WTC11 (cell line): Measurements from ENCODE around the gene UGT3A2. TPM values are rescaled to one million over a fixed set of nuclear protein-coding genes. Genes with fewer than 3 reads are reported as not detected.

Source experiments
- ATAC-seq: fragments of 200-7000 bp; cut with Tn5 transposase; 2 replicates; pipeline ENCODE4 v1.10.0; 2021; ENCODE audit warnings: mild to moderate bottlenecking, moderate library complexity
- CTCF ChIA-PET: fragments of 300-600 bp; sonication (Branson Sonifier 250); formaldehyde crosslinking; loops from one replicate; lab custom pipeline; 2021; ENCODE audit warnings: antibody characterized with exemption; lab: Charles Lee
- POLR2A ChIA-PET: fragments of 350-600 bp; sonication (Branson Sonifier 250); formaldehyde crosslinking; loops from one replicate; lab custom pipeline; 2021; ENCODE audit warnings: antibody characterized with exemption; lab: Charles Lee
- DNase-seq: peaks from one replicate; pipeline ENCODE4 v3.0.0; 2021; ENCODE audit warnings: low spot score
- H3K27ac Mint-ChIP-seq: 2 replicates; pipeline ENCODE4 v1.8.0; 2021; ENCODE audit warnings: mixed read lengths
- H3K27me3 Mint-ChIP-seq: 2 replicates; pipeline ENCODE4 v1.8.0; 2021; ENCODE audit warnings: low read depth, mild to moderate bottlenecking, moderate library complexity, mixed read lengths
- H3K36me3 Mint-ChIP-seq: 2 replicates; pipeline ENCODE4 v1.8.0; 2021; ENCODE audit warnings: mixed read lengths
- H3K4me1 Mint-ChIP-seq: 2 replicates; pipeline ENCODE4 v1.8.0; 2022; ENCODE audit warnings: mixed read lengths
- H3K4me3 Mint-ChIP-seq: 2 replicates; pipeline ENCODE4 v1.8.0; 2021; ENCODE audit warnings: mild to moderate bottlenecking, moderate library complexity, mixed read lengths
- H3K9me3 Mint-ChIP-seq: 2 replicates; pipeline ENCODE4 v1.8.0; 2021; ENCODE audit warnings: mixed read lengths
- CBFB ChIP-seq: sonication (generic); formaldehyde crosslinking; IDR thresholded peaks from 2 replicates; pipeline ENCODE4 v1.8.1; 2022; ENCODE audit warnings: mild to moderate bottlenecking, low read depth, missing genetic modification reagents
- JUN ChIP-seq: sonication (generic); formaldehyde crosslinking; IDR thresholded peaks from 2 replicates; pipeline ENCODE4 v1.8.0; 2023; ENCODE audit warnings: mild to moderate bottlenecking, missing genetic modification reagents
- MXD4 ChIP-seq: fragments of 250-450 bp; sonication (Bioruptor Pico); IDR thresholded peaks from 2 replicates; pipeline ENCODE4 v1.8.0; 2021; ENCODE audit warnings: mild to moderate bottlenecking, moderate library complexity, borderline replicate concordance
- NFATC4 ChIP-seq: fragments of 250-450 bp; sonication (Bioruptor Pico); IDR thresholded peaks from 2 replicates; pipeline ENCODE4 v1.9.0; 2021; ENCODE audit warnings: mild to moderate bottlenecking
- NFYB ChIP-seq: sonication (generic); formaldehyde crosslinking; conservative IDR thresholded peaks from 2 replicates; pipeline ENCODE4 v1.8.0; 2022; ENCODE audit warnings: low read depth, missing genetic modification reagents
- RORB ChIP-seq: fragments of 250-450 bp; sonication (Bioruptor Pico); IDR thresholded peaks from 2 replicates; pipeline ENCODE4 v1.9.0; 2021; ENCODE audit warnings: mild to moderate bottlenecking
- SMAD3 ChIP-seq: sonication (generic); formaldehyde crosslinking; IDR thresholded peaks from 2 replicates; pipeline ENCODE4 v1.8.0; 2022; ENCODE audit warnings: missing genetic modification reagents, mild to moderate bottlenecking, borderline replicate concordance
- TCF7 ChIP-seq: sonication (generic); formaldehyde crosslinking; IDR thresholded peaks from 2 replicates; pipeline ENCODE4 v1.8.0; 2022; ENCODE audit warnings: mild to moderate bottlenecking, low read depth, missing genetic modification reagents, moderate library complexity
- ZBTB21 ChIP-seq: sonication (generic); formaldehyde crosslinking; IDR thresholded peaks from 2 replicates; pipeline ENCODE4 v1.8.1; 2023; ENCODE audit warnings: mild to moderate bottlenecking, missing genetic modification reagents, borderline replicate concordance
- ZNF263 ChIP-seq: sonication (generic); formaldehyde crosslinking; IDR thresholded peaks from 2 replicates; pipeline ENCODE4 v1.8.1; 2022; ENCODE audit warnings: low read depth, mild to moderate bottlenecking, moderate library complexity, missing genetic modification reagents
- total RNA-seq: library from RNA; stranded (reverse); gene quantifications from 3 replicates; pipeline ENCODE4 v1.2.3, GENCODE V29; 2021
- TF ChIP-seq, protein P1 (sequence below): fragments of 250-450 bp; sonication (Bioruptor Pico); IDR thresholded peaks from 2 replicates; pipeline ENCODE4 v1.9.0; 2021; ENCODE audit warnings: mild to moderate bottlenecking, borderline replicate concordance
- TF ChIP-seq, protein P2 (sequence below): sonication (generic); formaldehyde crosslinking; conservative IDR thresholded peaks from 2 replicates; pipeline ENCODE4 v1.8.1; 2023; ENCODE audit warnings: mild to moderate bottlenecking, low read depth, missing genetic modification reagents, moderate library complexity
- TF ChIP-seq, protein P3 (sequence below): sonication (generic); formaldehyde crosslinking; IDR thresholded peaks from 2 replicates; pipeline ENCODE4 v1.8.0; 2023; ENCODE audit warnings: mild to moderate bottlenecking, missing genetic modification reagents
- TF ChIP-seq, protein P4 (sequence below): sonication (generic); formaldehyde crosslinking; IDR thresholded peaks from 2 replicates; pipeline ENCODE4 v1.8.0; 2022; ENCODE audit warnings: mild to moderate bottlenecking, missing genetic modification reagents
- TF ChIP-seq, protein P5 (sequence below): sonication (generic); formaldehyde crosslinking; IDR thresholded peaks from 2 replicates; pipeline ENCODE4 v1.8.1; 2023; ENCODE audit warnings: mild to moderate bottlenecking, missing genetic modification reagents, moderate library complexity
- TF ChIP-seq, protein P6 (sequence below): fragments of 250-450 bp; sonication (Bioruptor Pico); IDR thresholded peaks from 2 replicates; pipeline ENCODE4 v2.1.2; 2022; ENCODE audit warnings: mild to moderate bottlenecking, moderate library complexity
- TF ChIP-seq, protein P7 (sequence below): sonication (generic); formaldehyde crosslinking; IDR thresholded peaks from 2 replicates; pipeline ENCODE4 v1.8.0; 2022; ENCODE audit warnings: mild to moderate bottlenecking, missing genetic modification reagents
- TF ChIP-seq, protein P8 (sequence below): sonication (generic); formaldehyde crosslinking; IDR thresholded peaks from 2 replicates; pipeline ENCODE4 v1.8.1; 2023; ENCODE audit warnings: mild to moderate bottlenecking, moderate library complexity, missing genetic modification reagents

Gene UGT3A2
- total RNA-seq, 1 experiment from 2014 or later, result 13.6 TPM

DNA sequence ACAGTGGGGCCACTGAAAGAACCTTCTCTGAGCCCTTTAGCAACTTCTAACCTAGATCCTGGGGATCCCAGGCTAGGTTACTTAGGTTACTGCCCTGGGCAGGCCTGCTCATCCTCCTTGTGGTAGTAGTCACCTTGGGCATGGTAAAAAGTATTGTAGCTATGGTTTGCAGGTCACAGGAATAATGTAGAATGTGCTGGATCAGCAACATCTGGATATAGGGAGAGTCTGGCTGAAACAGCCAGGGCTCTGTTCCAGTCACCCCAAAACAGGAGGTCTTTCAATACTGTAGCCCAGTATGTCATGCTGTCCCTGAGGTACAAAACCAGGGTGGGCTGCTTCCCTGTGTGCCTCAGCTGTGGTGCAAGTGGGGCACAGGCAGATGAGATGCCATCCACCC lies 33.6 kb downstream of the UGT3A2 start (continued):
- TF ChIP-seq, protein P1, sequence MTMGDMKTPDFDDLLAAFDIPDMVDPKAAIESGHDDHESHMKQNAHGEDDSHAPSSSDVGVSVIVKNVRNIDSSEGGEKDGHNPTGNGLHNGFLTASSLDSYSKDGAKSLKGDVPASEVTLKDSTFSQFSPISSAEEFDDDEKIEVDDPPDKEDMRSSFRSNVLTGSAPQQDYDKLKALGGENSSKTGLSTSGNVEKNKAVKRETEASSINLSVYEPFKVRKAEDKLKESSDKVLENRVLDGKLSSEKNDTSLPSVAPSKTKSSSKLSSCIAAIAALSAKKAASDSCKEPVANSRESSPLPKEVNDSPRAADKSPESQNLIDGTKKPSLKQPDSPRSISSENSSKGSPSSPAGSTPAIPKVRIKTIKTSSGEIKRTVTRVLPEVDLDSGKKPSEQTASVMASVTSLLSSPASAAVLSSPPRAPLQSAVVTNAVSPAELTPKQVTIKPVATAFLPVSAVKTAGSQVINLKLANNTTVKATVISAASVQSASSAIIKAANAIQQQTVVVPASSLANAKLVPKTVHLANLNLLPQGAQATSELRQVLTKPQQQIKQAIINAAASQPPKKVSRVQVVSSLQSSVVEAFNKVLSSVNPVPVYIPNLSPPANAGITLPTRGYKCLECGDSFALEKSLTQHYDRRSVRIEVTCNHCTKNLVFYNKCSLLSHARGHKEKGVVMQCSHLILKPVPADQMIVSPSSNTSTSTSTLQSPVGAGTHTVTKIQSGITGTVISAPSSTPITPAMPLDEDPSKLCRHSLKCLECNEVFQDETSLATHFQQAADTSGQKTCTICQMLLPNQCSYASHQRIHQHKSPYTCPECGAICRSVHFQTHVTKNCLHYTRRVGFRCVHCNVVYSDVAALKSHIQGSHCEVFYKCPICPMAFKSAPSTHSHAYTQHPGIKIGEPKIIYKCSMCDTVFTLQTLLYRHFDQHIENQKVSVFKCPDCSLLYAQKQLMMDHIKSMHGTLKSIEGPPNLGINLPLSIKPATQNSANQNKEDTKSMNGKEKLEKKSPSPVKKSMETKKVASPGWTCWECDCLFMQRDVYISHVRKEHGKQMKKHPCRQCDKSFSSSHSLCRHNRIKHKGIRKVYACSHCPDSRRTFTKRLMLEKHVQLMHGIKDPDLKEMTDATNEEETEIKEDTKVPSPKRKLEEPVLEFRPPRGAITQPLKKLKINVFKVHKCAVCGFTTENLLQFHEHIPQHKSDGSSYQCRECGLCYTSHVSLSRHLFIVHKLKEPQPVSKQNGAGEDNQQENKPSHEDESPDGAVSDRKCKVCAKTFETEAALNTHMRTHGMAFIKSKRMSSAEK (CRISPR knock-in tag), result no peak
- TF ChIP-seq MXD4 (CRISPR knock-in tag), result no peak
- TF ChIP-seq, protein P2, sequence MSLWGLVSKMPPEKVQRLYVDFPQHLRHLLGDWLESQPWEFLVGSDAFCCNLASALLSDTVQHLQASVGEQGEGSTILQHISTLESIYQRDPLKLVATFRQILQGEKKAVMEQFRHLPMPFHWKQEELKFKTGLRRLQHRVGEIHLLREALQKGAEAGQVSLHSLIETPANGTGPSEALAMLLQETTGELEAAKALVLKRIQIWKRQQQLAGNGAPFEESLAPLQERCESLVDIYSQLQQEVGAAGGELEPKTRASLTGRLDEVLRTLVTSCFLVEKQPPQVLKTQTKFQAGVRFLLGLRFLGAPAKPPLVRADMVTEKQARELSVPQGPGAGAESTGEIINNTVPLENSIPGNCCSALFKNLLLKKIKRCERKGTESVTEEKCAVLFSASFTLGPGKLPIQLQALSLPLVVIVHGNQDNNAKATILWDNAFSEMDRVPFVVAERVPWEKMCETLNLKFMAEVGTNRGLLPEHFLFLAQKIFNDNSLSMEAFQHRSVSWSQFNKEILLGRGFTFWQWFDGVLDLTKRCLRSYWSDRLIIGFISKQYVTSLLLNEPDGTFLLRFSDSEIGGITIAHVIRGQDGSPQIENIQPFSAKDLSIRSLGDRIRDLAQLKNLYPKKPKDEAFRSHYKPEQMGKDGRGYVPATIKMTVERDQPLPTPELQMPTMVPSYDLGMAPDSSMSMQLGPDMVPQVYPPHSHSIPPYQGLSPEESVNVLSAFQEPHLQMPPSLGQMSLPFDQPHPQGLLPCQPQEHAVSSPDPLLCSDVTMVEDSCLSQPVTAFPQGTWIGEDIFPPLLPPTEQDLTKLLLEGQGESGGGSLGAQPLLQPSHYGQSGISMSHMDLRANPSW, result no peak
- TF ChIP-seq, protein P3, sequence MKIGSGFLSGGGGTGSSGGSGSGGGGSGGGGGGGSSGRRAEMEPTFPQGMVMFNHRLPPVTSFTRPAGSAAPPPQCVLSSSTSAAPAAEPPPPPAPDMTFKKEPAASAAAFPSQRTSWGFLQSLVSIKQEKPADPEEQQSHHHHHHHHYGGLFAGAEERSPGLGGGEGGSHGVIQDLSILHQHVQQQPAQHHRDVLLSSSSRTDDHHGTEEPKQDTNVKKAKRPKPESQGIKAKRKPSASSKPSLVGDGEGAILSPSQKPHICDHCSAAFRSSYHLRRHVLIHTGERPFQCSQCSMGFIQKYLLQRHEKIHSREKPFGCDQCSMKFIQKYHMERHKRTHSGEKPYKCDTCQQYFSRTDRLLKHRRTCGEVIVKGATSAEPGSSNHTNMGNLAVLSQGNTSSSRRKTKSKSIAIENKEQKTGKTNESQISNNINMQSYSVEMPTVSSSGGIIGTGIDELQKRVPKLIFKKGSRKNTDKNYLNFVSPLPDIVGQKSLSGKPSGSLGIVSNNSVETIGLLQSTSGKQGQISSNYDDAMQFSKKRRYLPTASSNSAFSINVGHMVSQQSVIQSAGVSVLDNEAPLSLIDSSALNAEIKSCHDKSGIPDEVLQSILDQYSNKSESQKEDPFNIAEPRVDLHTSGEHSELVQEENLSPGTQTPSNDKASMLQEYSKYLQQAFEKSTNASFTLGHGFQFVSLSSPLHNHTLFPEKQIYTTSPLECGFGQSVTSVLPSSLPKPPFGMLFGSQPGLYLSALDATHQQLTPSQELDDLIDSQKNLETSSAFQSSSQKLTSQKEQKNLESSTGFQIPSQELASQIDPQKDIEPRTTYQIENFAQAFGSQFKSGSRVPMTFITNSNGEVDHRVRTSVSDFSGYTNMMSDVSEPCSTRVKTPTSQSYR, result no peak
- TF ChIP-seq RORB (CRISPR knock-in tag), result no peak
- TF ChIP-seq, protein P4, sequence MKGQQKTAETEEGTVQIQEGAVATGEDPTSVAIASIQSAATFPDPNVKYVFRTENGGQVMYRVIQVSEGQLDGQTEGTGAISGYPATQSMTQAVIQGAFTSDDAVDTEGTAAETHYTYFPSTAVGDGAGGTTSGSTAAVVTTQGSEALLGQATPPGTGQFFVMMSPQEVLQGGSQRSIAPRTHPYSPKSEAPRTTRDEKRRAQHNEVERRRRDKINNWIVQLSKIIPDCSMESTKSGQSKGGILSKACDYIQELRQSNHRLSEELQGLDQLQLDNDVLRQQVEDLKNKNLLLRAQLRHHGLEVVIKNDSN (CRISPR knock-in tag), result no peak
- TF ChIP-seq, protein P5, sequence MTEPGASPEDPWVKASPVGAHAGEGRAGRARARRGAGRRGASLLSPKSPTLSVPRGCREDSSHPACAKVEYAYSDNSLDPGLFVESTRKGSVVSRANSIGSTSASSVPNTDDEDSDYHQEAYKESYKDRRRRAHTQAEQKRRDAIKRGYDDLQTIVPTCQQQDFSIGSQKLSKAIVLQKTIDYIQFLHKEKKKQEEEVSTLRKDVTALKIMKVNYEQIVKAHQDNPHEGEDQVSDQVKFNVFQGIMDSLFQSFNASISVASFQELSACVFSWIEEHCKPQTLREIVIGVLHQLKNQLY (CRISPR knock-in tag), result no peak
- TF ChIP-seq, protein P6, sequence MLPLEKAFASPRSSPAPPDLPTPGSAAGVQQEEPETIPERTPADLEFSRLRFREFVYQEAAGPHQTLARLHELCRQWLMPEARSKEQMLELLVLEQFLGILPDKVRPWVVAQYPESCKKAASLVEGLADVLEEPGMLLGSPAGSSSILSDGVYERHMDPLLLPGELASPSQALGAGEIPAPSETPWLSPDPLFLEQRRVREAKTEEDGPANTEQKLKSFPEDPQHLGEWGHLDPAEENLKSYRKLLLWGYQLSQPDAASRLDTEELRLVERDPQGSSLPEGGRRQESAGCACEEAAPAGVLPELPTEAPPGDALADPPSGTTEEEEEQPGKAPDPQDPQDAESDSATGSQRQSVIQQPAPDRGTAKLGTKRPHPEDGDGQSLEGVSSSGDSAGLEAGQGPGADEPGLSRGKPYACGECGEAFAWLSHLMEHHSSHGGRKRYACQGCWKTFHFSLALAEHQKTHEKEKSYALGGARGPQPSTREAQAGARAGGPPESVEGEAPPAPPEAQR (CRISPR knock-in tag), result no peak
- TF ChIP-seq NFYB, result no peak
- no peak for TF ChIP-seq TCF7 (CRISPR knock-in tag)
- TF ChIP-seq, all 79 proteins: peak for 0

DNA sequence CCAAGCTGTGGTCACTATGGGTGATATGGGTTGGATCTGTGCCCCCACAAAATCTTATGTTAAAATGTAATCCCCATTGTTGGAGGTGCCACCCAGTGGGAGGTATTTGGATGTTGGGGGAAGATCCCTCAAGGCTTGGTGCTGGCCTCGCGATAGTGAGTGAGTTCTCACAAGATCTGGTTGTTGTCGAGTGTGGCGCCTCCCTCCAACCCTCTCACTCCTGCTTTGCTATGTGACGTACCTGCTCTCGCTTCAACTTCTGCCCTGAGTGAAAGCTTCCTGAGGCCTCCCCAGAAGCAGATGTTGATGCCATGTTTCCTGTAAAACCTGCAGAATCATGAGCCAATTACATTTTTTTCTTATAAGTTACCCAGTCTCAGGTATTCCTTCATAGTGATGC lies 35.5 kb downstream of the UGT3A2 start:
- Mint-ChIP-seq H3K27ac (no peak overlapping the region), H3K4me3 (no peak overlapping the region), H3K36me3 (peaks cover 6% of the 10 kb centered on the region; the same call in 1 of the 2 replicates), H3K27me3 (no peaks in the 10 kb centered on the region; the same call in 1 of the 2 replicates), H3K9me3 (peaks cover 17% of the 10 kb centered on the region), H3K4me1 (no peaks in the 10 kb centered on the region)
- DNase-seq (no peak), ATAC-seq (no peak)
- CTCF ChIA-PET, result interaction anchor here (2.0 kb wide), 1 partner anchor 68 kb away, joined by 6 read pairs; no protein-coding TSS in a partner anchor
- POLR2A ChIA-PET, result no interaction called here
- TF ChIP-seq, protein P7, sequence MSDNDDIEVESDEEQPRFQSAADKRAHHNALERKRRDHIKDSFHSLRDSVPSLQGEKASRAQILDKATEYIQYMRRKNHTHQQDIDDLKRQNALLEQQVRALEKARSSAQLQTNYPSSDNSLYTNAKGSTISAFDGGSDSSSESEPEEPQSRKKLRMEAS (CRISPR knock-in tag), result no peak
- no peak for TF ChIP-seq CBFB (CRISPR knock-in tag)
- TF ChIP-seq, protein P2, result no peak
- no peak for TF ChIP-seq NFATC4
- TF ChIP-seq ZBTB21 (CRISPR knock-in tag), result no peak
- TF ChIP-seq, protein P8, sequence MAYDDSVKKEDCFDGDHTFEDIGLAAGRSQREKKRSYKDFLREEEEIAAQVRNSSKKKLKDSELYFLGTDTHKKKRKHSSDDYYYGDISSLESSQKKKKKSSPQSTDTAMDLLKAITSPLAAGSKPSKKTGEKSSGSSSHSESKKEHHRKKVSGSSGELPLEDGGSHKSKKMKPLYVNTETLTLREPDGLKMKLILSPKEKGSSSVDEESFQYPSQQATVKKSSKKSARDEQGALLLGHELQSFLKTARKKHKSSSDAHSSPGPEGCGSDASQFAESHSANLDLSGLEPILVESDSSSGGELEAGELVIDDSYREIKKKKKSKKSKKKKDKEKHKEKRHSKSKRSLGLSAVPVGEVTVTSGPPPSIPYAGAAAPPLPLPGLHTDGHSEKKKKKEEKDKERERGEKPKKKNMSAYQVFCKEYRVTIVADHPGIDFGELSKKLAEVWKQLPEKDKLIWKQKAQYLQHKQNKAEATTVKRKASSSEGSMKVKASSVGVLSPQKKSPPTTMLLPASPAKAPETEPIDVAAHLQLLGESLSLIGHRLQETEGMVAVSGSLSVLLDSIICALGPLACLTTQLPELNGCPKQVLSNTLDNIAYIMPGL (CRISPR knock-in tag), result no peak
- TF ChIP-seq SMAD3 (CRISPR knock-in tag), result no peak
- TF ChIP-seq JUN, result no peak
- TF ChIP-seq ZNF263 (CRISPR knock-in tag), result no peak
